GM19193 (cell line): Measurements from ENCODE around the gene REG1A.

Experiments
- POLR2A ChIP-seq: IDR thresholded peaks from 4 replicates; pipeline ENCODE4 v1.6.1; 2011; ENCODE audit not compliant: insufficient read depth, insufficient read length; ENCODE audit errors: extremely low read depth

REG1A gene, protein sequence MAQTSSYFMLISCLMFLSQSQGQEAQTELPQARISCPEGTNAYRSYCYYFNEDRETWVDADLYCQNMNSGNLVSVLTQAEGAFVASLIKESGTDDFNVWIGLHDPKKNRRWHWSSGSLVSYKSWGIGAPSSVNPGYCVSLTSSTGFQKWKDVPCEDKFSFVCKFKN

DNA sequence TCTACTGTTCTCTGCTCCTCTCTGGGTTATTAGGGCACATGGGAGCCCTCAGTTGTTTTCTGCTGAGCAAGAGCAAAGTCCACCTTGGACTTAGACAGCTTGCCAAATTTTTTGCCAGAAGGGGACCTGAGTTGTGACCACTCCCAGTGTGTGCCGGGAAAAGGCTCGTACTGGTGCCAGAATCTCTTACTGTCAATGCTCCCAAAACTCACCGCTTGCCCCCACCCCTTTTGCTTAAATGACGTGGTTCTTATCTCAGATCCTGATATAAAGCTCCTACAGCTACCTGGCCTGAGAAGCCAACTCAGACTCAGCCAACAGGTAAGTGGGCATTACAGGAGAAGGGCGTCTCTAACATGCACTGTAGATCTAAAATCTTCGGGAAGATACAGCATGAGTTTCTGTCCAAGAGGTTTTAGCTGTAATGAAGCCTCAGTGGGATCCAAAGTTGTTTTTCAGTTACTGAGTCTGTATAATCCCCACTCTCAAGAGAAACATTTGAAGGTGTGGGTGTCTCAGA lies at the start of gene REG1A:
REG1A (plus strand) TSS at position 295 of the 520 bp plus-strand sequence. CDS start 374 bp downstream, outside the sequence.
- no peak for TF ChIP-seq POLR2A

DNA sequence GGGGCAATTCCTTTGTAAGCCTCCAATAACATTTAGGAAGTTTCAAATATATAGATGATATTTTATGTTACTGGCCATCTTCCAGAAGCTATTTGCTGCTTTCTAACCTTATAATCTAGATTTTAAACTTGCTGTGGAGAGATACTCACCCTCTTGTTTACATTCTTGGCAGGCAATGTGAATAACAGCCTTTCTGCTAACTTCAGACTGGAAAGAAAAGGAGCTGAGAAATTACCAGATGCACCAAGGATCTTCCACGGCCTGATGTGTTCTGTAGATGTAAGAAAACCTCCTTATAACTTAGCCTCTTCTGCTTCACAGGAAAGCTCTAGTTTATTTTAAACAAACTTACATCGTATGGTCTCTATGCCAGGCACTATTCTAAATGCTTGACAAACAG lies 49.2 kb upstream of the REG1A start:
- TF ChIP-seq POLR2A, result no peak

DNA sequence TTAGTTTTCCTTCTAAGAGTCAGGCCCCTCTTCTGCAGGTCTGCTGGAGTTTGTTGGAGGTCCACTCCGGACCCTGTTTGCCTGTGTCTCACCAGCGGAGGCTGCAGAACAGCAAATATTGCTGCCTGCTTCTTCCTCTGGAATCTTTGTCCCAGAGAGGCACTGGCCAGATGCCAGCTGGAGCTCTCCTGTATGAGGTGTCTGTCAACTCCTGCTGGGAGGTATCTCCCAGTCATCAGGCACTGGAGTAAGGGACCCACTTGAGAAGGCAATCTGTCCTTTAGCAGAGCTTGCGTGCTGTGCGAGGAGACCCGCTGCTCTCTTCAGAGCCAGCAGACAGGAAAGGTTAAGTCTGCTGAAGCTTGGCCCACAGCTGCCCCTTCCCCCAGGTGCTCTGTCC lies 37.3 kb upstream of the REG1A start:
- TF ChIP-seq POLR2A, result no peak

DNA sequence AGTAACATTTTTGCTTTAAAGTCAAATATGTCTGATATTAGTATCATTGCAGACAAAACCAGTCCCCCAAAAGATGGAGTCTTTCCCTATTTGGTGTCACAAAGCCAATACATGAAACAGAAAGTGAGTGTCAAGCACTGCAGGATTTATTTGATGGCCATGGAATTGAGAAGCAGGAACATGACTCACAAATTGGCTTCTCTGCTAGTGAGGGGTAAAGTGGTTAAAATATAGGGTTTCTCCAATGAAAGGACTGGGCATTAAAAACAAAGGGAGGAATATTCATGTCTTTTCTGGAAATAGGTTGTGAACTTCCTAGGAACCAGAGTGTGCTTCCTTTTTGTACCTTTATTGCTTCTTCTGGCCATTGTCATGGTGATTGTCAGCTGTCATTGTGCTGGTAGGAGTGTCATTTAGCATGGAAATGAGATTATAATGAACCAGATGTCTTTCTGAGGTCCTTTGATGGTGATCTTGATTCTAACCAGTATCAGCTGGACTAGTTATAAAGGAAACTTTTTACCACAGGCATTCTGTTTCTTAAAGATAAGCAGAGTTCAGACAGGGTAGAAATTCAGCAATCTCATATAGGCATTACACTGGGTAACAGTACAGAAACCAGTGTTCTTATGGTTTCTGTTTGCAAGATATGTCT lies 36.6 kb upstream of the REG1A start:
- TF ChIP-seq POLR2A, result no peak

DNA sequence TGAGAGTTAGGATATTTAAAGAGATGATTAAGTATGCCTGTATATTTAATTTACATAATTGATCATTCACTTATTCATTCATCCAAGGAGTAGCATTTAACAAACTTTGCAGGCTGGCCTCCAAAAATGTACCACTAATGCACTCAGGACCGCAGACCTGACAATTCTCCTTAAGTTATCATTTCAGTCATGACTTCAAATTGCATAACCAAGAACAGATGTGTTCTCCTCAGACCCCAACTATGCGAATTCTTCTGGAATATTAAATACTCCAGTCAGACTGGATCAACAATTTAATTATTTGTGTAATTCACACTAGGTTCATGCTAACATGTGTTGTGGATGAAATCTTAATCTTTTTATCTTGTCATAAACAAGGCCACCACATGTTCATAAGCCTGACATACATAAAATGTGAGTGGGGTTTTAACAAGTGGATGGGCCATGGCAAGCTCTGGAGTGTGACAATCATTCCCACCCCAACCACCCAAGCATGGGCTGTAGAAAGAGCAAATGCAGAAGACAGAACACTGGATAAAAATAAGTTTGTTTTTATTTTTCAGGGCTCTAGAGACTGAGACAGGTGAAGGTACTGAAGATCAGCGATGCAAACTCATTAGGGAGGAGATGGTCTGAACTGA lies 35.7 kb upstream of the REG1A start:
- TF ChIP-seq POLR2A, result no peak

DNA sequence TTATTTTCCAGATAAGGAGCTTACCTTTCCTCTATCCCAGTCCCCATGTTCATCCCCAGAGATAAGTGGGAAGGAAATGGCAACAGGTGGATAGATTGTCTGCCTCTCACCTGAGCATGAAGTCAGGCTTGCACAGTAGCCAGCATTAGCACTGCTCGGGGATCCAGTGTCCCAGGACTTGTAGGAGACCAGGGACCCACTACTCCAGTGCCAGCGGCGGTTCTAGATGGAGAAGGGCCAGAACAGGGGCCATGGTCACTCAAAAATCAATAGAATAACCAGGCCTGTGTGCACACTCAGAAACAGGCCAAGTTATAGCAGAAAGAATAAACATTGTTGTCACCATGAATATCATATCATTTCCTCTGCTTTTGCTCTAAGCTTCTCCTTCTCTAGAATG lies 34.9 kb upstream of the REG1A start:
- no peak for TF ChIP-seq POLR2A

DNA sequence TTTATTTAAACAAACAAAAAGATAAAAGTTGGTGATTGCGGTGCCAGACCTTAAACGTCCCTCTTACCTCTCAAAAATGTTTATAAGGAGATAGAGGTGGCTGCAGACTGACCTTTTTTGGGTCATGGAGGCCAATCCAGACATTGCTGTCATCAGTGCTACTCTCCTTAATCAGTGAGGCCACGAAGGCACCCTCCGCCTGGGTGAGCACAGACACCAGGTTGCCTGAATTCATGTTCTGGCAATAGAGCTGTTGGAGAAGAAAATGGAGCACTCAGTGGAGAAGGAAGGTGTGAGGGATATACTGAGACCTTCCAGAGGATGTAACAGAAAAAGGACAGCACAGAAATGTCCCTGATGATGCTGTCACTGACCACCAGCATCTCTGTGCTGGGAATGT lies 34.0 kb upstream of the REG1A start:
- no peak for TF ChIP-seq POLR2A

DNA sequence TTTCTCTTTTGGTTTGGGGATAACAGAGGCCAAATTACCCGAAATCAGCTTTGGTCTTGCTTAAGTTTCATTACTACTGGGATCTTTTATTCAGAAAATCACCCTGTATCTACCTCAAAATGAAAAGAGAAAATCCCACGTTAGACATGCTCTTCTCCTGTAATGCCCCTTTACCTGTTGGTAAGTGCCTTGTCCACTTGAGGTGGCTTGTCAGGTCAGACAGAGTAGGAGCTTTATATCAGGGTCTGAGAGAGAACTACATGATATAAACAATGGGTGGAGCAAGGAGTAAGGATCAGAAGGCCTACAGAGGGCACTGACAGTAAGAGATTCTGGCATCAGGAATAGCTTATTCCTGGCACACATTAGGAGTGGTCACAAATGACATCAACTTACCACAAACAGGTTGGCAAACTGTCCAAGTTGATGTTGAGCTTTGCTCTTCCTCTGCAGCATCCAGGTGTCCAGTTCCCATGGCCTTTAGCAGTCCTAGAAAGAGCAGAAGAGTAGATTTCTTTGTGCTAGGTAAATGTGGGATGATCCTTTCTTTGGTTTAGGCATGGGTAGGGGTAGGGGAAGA lies 32.4 kb upstream of the REG1A start, which contains the start of gene REG1B:
REG1B (minus strand) TSS at position 209 of the 580 bp plus-strand sequence. CDS start 381 bp downstream, outside the sequence.
- TF ChIP-seq POLR2A, result no peak

DNA sequence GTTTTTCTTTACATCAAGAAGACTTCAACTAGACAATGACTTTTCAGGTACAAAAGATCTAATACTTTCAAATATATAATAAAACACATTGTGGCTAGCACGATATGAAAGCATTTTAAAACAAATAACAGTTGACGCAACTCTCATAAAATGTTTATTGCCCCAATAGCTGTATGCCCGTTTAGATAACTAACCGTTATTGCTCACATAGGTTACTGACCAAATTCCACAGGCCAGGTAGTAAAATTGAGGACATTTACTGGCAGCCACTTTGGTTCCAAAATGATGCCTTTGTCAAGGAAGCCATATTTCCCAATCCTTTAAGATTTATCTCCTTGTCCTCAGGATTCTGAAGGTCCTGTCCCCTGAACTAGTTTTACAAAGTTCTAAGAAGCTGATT lies 29.6 kb upstream of the REG1A start:
- TF ChIP-seq POLR2A, result no peak

DNA sequence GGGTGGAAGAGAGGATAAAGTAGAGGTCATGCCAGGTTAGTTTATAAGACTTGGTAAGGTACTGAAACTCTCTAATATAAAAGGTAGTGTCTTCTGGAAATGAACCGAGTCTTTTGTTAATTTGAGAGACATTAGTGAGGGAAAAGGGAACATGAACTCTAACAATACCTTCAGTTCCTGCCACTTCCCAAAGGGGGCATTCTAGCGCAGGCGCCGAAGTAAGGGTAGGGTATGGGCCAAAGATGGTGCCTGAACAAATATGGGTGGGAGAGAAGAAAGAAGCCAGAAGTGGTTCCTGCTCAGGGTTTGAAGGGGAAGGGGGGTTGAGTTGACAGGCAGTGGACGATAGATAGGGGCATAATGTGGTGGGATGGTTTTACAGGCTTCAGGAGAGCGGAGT lies 22.4 kb upstream of the REG1A start:
- no peak for TF ChIP-seq POLR2A

DNA sequence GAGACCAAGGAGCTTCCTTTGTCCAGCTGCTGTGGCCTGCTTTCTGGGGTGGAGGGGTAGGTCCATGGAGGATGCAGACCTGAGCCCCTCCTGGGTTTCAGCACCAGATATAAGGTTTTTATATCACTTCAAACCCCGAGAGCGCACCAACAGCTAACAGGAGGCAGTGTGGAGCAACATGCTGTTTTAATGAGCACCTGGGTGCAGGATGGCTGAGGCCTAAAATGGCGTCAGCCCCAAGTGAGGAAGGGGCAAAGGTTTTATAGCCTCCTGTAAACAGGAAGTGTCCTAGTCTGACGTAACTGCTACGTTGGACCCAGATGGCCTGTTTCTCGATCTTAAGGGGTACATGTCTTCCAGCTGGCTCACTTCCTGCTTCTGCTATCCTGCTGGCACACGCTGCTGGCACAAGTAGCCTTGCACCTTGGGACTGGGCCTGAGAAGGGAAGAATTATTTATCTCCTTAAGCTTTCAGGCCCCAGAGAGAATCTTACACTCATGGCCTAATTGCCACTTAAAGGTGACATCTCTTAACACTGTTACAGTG lies 21.1 kb upstream of the REG1A start:
- TF ChIP-seq POLR2A, result no peak

DNA sequence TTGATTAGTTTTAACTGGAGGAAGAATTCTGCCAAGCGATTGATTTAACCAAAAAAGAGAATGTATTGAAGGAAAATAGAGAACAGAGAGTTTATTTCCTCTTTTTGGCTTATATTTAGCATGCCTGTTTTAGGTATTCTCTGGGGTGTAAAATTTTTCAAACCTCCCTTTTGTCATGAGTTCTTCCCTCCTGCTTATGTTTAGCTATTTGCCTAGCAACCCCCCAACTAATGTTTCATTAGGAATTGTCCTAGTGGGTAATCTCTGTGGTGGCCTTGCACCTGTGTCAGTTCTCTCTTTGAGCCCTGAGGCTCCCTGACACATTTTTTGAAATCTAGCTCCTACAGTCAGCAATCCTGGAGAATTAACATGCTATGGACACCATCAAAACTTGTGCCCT lies 20.0 kb upstream of the REG1A start:
- no peak for TF ChIP-seq POLR2A

DNA sequence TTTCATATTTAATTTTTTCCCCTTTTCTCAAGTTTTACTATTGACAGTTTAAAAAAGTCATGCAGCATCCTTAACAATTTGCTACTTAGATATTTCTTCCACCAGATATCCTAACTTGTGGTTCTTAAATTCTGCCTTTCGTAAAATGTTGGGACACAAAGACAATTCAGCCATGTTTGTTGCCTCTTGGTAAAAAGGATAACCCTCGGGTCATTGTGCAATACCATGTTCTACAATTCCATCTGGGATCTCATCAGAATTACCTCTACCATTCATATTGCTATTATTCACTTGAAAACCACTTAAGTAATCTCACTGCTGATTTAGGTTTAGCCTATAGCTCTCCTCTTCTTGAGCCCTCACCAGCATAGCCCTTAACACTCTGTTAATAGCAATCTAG lies 19.3 kb upstream of the REG1A start:
- TF ChIP-seq POLR2A, result no peak

DNA sequence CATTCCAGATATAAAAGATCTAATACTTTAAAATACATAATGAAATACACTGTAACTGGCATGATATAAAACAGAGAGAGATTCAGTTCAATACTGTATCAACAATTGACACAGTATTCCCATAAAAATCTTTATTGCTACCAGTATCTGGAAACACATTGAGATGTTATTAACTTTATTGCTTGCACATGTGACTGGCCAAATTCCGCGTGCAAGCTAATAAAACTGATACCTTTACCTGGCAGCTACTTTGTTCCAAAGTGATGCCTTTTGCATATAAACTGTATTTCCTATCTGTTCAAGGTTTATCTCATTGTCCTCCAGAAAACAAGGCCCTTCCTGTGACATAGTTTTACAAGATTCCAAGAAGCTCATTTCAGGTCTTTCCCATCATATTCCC lies 17.1 kb upstream of the REG1A start:
- TF ChIP-seq POLR2A, result no peak

DNA sequence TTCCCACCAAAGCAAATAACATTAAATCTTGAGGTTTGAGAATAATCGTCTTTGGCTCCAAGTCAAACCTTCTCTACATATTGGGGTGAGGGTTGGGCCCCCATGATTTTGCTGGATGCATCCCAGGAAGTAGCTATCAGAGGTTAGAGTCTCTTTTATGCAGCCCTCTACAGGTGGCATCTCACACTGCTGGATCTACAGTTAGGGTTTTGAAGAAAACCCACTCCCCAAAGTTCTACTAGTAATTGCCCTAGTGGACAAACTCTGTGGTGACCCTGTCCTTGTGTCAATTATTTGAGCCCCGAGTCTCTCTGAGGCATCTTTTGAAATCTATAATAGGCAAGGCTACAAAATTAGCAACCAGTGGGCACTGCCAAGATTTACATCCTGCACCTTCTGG lies 15.0 kb upstream of the REG1A start:
- TF ChIP-seq POLR2A, result no peak
